ENCODE results near the gene ZNF683. TPM values are rescaled to one million over a fixed set of nuclear protein-coding genes. Genes with fewer than 3 reads are reported as not detected.

Gene ZNF683
- polyA plus RNA-seq, 2 donors: 0.28 to 0.51 TPM

DNA sequence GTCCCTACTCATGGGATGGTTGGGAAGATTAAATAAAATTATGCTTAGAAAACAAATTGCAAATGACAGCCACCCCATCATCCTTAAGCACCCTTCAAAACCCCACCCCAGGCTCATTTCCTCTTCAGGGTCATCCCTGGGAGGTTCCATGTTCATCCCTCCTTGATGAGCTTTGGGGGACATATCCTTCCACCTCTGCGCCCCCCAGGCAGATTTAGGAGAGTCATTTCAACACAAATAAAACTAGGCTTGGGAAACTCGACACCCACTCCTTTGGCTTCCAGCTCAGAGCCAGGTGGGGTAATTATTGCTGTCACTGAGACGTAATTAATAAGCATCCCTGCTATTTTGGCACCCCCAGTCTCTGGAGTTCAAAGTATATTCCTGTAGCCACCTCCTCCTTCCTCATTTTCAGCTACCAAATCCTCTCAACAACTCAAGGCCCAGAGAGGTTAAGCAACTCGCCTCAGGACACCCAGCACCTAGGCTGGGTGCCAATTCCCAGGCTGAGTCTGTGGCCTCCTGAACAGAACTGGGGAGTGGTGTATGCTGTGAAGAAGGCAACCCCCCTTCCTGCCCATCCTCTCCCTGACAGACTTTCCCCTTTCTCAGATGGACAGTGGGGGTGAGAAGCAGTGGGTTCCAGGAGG, 19.2 kb downstream of the ZNF683 start:
- Histone ChIP-seq H3K36me3 (ENCODE audit: control insufficient read depth in 2 of 2, insufficient read depth in 2 of 2, low read length in 1 of 2) (no peaks in the 10 kb centered on the region), H3K4me1 (ENCODE audit: control insufficient read depth in 2 of 2, insufficient read depth in 2 of 2, low read length in 1 of 2) (peaks cover 8 to 26% of the 10 kb centered on the region in 2 donors), H3K27me3 (ENCODE audit: control insufficient read depth in 1 of 2, insufficient read depth in 2 of 2, low read length in 2 of 2) (no peaks in the 10 kb centered on the region), H3K27ac (ENCODE audit: low read depth in 2 of 2, low read length in 1 of 2) (peak overlapping the region; percentile 89 to 98), H3K4me3 (ENCODE audit: low read depth in 1 of 2, low read length in 2 of 2) (peak overlapping the region; percentile 56 to 88), H3K9me3 (ENCODE audit: control insufficient read depth in 2 of 2, insufficient read depth in 1 of 2, low read depth in 1 of 2, low read length in 1 of 2) (no peaks in the 10 kb centered on the region)
- 60 to 61% methylated on average over 4 of the region's 4 CpGs for WGBS, 2 donors

DNA sequence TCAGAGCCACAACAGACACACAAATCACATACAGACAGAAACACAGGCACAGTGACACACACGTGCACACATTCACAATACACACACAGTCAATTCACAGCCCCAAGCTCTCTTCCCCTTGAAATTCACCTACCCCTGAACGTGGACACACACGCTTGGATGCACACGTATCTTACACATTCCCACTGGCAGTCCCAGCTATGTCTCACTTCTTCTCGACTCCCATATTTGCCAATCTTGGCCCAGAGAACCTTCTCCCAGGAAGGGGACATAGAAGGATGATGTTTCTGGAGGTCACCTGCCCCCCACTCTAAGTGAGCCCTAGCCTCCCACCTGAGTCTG, 20.2 kb downstream of the ZNF683 start:
- peaks cover 8 to 26% of the 10 kb centered on the region in 2 donors for H3K4me1 ChIP-seq (ENCODE audit: control insufficient read depth in 2 of 2, insufficient read depth in 2 of 2, low read length in 1 of 2)
- H3K27me3 ChIP-seq (ENCODE audit: control insufficient read depth in 1 of 2, insufficient read depth in 2 of 2, low read length in 2 of 2): no peaks in the 10 kb centered on the region
- peak overlapping the region; percentile 89 to 98 for H3K27ac ChIP-seq (ENCODE audit: low read depth in 2 of 2, low read length in 1 of 2)
- H3K36me3 ChIP-seq (ENCODE audit: control insufficient read depth in 2 of 2, insufficient read depth in 2 of 2, low read length in 1 of 2): no peaks in the 10 kb centered on the region
- peak overlapping the region; percentile 56 to 88 for H3K4me3 ChIP-seq (ENCODE audit: low read depth in 1 of 2, low read length in 2 of 2)
- no peaks in the 10 kb centered on the region for H3K9me3 ChIP-seq (ENCODE audit: control insufficient read depth in 2 of 2, insufficient read depth in 1 of 2, low read depth in 1 of 2, low read length in 1 of 2)
- WGBS, 2 donors: 62% methylated on average over 5 of the region's 5 CpGs

DNA sequence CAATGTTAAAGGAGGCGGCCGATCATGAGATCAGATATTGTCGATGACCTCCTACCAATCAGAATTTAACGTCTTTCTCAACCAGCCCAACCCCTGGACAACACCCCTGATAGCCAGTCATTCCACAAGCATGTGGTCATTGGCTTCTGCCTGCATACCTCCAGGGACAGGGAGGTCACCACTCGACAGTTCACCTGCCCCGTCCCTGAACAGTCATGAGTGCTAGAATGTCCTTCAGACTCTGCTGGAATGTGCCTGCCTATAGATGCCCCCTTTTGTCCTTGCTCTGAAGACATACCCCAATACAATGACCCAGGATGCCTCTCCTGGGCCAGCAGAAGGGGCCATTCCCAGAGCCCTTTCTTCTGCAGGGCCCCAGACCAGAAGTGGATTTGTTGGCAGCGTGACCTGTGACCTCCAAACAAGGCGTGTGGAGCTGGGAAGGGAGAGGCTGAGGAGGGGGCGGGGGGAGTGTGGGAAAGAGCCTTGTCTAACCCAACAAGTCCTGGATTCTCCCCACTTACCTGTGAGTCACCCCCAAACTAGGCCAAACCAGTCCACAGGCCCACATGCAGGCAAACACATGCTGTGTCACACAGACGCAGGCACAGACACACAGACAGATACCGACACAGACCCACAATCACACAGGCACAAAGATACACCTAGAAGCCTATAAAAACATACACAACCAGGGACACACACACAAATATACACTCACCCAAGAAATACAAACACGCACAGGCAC, 20.8 kb downstream of the ZNF683 start:
- WGBS, 2 donors: 64 to 76% methylated on average over 12 of the region's 12 CpGs
- Histone ChIP-seq H3K9me3 (ENCODE audit: control insufficient read depth in 2 of 2, insufficient read depth in 1 of 2, low read depth in 1 of 2, low read length in 1 of 2) (no peaks in the 10 kb centered on the region), H3K27me3 (ENCODE audit: control insufficient read depth in 1 of 2, insufficient read depth in 2 of 2, low read length in 2 of 2) (no peaks in the 10 kb centered on the region), H3K27ac (ENCODE audit: low read depth in 2 of 2, low read length in 1 of 2) (peak overlapping the region; percentile 89 to 98), H3K36me3 (ENCODE audit: control insufficient read depth in 2 of 2, insufficient read depth in 2 of 2, low read length in 1 of 2) (no peaks in the 10 kb centered on the region), H3K4me3 (ENCODE audit: low read depth in 1 of 2, low read length in 2 of 2) (peak overlapping the region; percentile 56 to 88), H3K4me1 (ENCODE audit: control insufficient read depth in 2 of 2, insufficient read depth in 2 of 2, low read length in 1 of 2) (peaks cover 8 to 25% of the 10 kb centered on the region in 2 donors)

DNA sequence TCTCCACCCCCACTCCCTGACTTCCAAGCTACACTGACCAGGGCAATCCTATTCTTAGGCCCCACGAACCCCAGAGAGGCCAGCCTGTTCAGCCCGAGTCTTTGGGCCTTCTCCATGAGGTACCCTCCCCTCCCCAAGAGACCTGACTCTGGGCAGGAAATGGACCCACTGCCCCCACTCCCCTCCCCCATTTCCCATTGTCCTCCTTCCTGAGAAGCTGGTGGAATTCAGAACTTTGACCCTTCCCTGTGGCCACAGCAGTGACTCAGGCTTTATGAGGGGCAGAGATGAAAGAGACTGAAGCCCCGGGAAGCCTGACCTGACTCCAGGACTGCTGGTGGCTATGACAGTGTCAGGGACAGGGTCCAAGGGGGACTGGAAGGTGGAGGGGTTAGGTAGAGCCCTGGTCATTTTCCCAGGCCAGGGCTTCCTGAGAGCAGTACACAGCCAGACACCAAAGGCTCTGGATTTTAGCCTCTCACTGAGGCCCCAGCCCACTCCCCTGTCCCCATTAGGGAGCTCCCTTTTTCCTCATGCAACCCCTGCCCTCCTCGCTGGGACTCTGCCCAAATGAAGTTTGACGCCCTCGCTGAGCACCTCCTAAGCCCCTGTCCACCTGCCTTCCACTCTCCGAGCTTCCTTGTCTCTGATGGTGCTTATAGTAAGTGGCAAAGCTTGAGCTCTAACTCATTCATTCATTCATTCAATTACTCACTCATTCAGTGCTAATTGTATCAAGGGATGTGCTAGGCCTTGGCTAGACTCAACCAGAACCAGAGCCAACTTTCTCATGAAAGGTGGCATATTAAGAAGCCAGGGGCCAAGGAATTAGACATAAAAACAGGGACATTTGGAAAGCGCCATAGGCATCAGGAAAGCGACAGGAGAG, 21.6 kb downstream of the ZNF683 start:
- H3K4me1 ChIP-seq (ENCODE audit: control insufficient read depth in 2 of 2, insufficient read depth in 2 of 2, low read length in 1 of 2): peaks cover 5 to 17% of the 10 kb centered on the region in 2 donors
- H3K27me3 ChIP-seq (ENCODE audit: control insufficient read depth in 1 of 2, insufficient read depth in 2 of 2, low read length in 2 of 2): no peaks in the 10 kb centered on the region
- WGBS, 2 donors: 78 to 79% methylated on average over 9 of the region's 9 CpGs
- peaks cover 0 to 7% of the 10 kb centered on the region in 2 donors for H3K36me3 ChIP-seq (ENCODE audit: control insufficient read depth in 2 of 2, insufficient read depth in 2 of 2, low read length in 1 of 2)
- H3K9me3 ChIP-seq (ENCODE audit: control insufficient read depth in 2 of 2, insufficient read depth in 1 of 2, low read depth in 1 of 2, low read length in 1 of 2): no peaks in the 10 kb centered on the region
- peak overlapping the region; percentile 60 to 98 for H3K27ac ChIP-seq (ENCODE audit: low read depth in 2 of 2, low read length in 1 of 2)
- peak overlapping the region; percentile 32 to 88 for H3K4me3 ChIP-seq (ENCODE audit: low read depth in 1 of 2, low read length in 2 of 2)

DNA sequence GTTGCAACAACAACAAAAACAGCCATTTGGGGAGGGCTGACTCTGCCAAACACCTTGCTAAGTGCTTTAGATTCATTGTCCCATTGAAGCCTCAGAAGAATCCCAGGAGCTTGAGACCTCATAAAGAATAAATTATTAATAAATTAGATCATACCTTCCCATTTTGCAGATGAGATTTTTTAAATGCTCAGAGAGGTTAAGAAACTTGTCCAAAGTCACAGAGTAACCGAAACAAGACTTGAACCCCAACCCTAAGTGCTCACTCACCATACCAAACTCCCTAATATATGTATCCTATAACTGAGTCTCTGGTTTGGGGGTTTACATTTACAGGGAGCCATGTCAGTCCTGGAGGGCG, 22.2 kb downstream of the ZNF683 start:
- H3K4me1 ChIP-seq (ENCODE audit: control insufficient read depth in 2 of 2, insufficient read depth in 2 of 2, low read length in 1 of 2): peaks cover 3 to 15% of the 10 kb centered on the region in 2 donors
- 83 to 84% methylated on average over 2 of the region's 2 CpGs for WGBS, 2 donors
- H3K9me3 ChIP-seq (ENCODE audit: control insufficient read depth in 2 of 2, insufficient read depth in 1 of 2, low read depth in 1 of 2, low read length in 1 of 2): no peaks in the 10 kb centered on the region
- peaks cover 0 to 11% of the 10 kb centered on the region in 2 donors for H3K36me3 ChIP-seq (ENCODE audit: control insufficient read depth in 2 of 2, insufficient read depth in 2 of 2, low read length in 1 of 2)
- no peaks in the 10 kb centered on the region for H3K27me3 ChIP-seq (ENCODE audit: control insufficient read depth in 1 of 2, insufficient read depth in 2 of 2, low read length in 2 of 2)
- peak overlapping the region; percentile 60 to 98 for H3K27ac ChIP-seq (ENCODE audit: low read depth in 2 of 2, low read length in 1 of 2)
- peak overlapping the region in 1 of 2 donors; percentile 88 for H3K4me3 ChIP-seq (ENCODE audit: low read depth in 1 of 2, low read length in 2 of 2)

DNA sequence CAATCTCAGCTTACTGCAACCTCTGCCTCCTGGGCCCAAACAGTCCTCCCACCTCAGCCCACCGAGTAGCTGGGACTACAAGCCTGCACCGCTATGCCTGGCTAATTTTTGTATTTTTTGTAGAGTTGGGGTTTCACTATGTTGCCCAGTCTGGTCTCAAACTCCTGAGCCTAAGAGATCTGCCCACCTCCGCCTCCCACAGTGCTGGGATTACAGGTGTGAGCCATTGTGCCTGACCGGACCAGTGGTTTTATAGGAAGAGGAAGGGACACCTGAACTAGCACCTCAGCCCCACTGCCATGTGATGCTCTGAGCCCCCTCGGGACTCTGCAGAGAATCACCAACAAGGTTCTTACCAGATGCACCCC, 22.7 kb downstream of the ZNF683 start:
- Histone ChIP-seq H3K4me3 (ENCODE audit: low read depth in 1 of 2, low read length in 2 of 2) (peak overlapping the region in 1 of 2 donors; percentile 88), H3K27ac (ENCODE audit: low read depth in 2 of 2, low read length in 1 of 2) (peak overlapping the region; percentile 1 to 77), H3K36me3 (ENCODE audit: control insufficient read depth in 2 of 2, insufficient read depth in 2 of 2, low read length in 1 of 2) (peaks cover 0 to 11% of the 10 kb centered on the region in 2 donors)

DNA sequence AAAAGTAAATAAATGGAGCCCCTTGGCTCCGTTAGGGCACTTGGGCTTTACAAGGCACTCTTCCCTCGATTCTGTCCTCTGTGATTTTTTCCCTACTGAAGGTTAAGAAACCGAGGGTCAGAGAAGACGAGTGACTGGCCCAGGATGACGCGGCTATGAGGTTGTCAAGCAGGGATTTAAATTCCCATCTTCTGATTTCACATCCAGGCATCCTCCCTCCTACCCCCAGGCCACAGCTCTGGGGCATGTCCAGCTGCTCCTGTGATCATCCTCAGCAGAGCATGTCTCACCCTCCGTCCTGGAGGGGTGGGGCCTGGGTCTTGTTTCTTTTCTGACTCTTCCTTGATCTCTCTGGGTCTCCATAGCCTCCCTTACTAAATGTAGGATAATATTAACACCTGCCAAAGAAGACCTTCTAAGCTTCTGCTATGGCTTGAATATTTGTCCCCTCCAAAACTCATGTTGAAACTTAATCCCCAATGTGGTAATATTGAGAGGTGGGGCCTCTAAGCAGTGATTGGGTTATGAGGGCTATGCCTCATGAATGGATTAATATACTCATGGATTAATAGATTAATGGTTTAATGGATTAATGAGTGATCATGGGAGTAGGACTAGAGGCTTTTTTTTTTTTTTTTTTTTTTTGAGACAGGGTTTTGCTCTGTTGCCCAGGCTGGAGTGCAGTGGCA, 23.2 kb downstream of the ZNF683 start:
- 76 to 85% methylated on average over 7 of the region's 7 CpGs for WGBS, 2 donors
- H3K4me1 ChIP-seq (ENCODE audit: control insufficient read depth in 2 of 2, insufficient read depth in 2 of 2, low read length in 1 of 2): peaks cover 3 to 7% of the 10 kb centered on the region in 2 donors

More for the DNA sequence above, 22.7 kb downstream of the ZNF683 start:
- 89 to 91% methylated on average over 5 of the region's 5 CpGs for WGBS, 2 donors
- no peaks in the 10 kb centered on the region for H3K27me3 ChIP-seq (ENCODE audit: control insufficient read depth in 1 of 2, insufficient read depth in 2 of 2, low read length in 2 of 2)
- peaks cover 3 to 12% of the 10 kb centered on the region in 2 donors for H3K4me1 ChIP-seq (ENCODE audit: control insufficient read depth in 2 of 2, insufficient read depth in 2 of 2, low read length in 1 of 2)
- no peaks in the 10 kb centered on the region for H3K9me3 ChIP-seq (ENCODE audit: control insufficient read depth in 2 of 2, insufficient read depth in 1 of 2, low read depth in 1 of 2, low read length in 1 of 2)

DNA sequence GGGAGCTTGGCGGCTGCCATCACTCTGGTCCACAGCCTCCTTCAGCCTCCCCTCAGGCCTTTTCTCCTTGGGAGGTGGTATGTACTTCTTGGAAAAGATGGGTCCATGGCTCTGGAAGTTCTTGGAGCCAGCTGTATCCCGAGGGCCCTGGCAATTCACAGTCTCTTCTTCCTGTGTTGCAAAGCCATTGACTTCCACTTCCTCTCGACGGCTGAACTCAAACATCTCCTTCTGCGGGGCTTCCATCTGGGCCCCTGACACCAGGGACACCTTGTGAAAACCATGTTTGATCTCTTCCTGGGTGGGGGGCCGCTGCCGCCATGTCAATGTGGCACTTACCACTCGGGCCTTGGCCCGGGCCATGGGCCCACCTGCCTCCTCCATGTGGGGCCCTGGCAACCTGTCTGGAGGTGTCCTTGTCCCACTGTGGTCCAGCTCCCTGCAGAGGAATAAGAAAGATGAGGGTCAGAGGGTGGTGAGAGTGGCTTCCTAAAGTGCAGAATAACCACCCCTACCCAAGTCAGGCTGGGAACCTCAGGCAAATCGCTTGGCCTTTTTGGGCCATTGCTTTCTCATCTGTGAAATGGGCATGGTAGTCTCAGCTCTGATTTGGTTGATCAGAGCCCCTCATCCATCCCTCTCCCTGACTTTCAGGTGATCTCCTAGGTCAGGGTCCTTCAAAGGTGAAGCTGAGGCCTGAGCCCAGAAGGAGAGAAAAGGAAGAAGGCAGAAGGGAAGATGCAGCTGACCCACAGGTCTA, 26.1 kb downstream of the ZNF683 start:
- H3K27me3 ChIP-seq (ENCODE audit: control insufficient read depth in 1 of 2, insufficient read depth in 2 of 2, low read length in 2 of 2): no peaks in the 10 kb centered on the region
- H3K9me3 ChIP-seq (ENCODE audit: control insufficient read depth in 2 of 2, insufficient read depth in 1 of 2, low read depth in 1 of 2, low read length in 1 of 2): no peaks in the 10 kb centered on the region
- no peak overlapping the region for H3K4me3 ChIP-seq (ENCODE audit: low read depth in 1 of 2, low read length in 2 of 2)
- H3K36me3 ChIP-seq (ENCODE audit: control insufficient read depth in 2 of 2, insufficient read depth in 2 of 2, low read length in 1 of 2): peaks cover 0 to 31% of the 10 kb centered on the region in 2 donors
- WGBS, 2 donors: 72 to 77% methylated on average over 10 of the region's 10 CpGs
- H3K4me1 ChIP-seq (ENCODE audit: control insufficient read depth in 2 of 2, insufficient read depth in 2 of 2, low read length in 1 of 2): peaks cover 0 to under 1% of the 10 kb centered on the region in 2 donors
- no peak overlapping the region for H3K27ac ChIP-seq (ENCODE audit: low read depth in 2 of 2, low read length in 1 of 2)

More for the DNA sequence above, 23.2 kb downstream of the ZNF683 start:
- Histone ChIP-seq H3K36me3 (ENCODE audit: control insufficient read depth in 2 of 2, insufficient read depth in 2 of 2, low read length in 1 of 2) (peaks cover 0 to 16% of the 10 kb centered on the region in 2 donors), H3K4me3 (ENCODE audit: low read depth in 1 of 2, low read length in 2 of 2) (no peak overlapping the region), H3K27ac (ENCODE audit: low read depth in 2 of 2, low read length in 1 of 2) (peak overlapping the region; percentile 32 to 38), H3K27me3 (ENCODE audit: control insufficient read depth in 1 of 2, insufficient read depth in 2 of 2, low read length in 2 of 2) (no peaks in the 10 kb centered on the region), H3K9me3 (ENCODE audit: control insufficient read depth in 2 of 2, insufficient read depth in 1 of 2, low read depth in 1 of 2, low read length in 1 of 2) (no peaks in the 10 kb centered on the region)

Data from esophagus (tissue), 2 donors.